ENCODE data around the gene GPC5.

Gene GPC5

GRCh38 chr13:91716436-91717065, 318.1 kb downstream of the GPC5 start:
- Histone ChIP-seq H3K9me3 (ENCODE audit: control insufficient read depth, insufficient read depth, low read length) (no peaks in the 10 kb centered on the region), H3K36me3 (ENCODE audit: insufficient read depth, low read length) (no peaks in the 10 kb centered on the region), H3K4me1 (ENCODE audit: insufficient read depth, low read length) (peaks cover 12% of the 10 kb centered on the region), H3K9ac (ENCODE audit: low read depth, low read length) (no peak overlapping the region)

GRCh38 chr13:91719033-91719432, 320.6 kb downstream of the GPC5 start:
- H3K36me3 ChIP-seq (ENCODE audit: insufficient read depth, low read length), result no peaks in the 10 kb centered on the region
- H3K9me3 ChIP-seq (ENCODE audit: control insufficient read depth, insufficient read depth, low read length), result no peaks in the 10 kb centered on the region
- H3K9ac ChIP-seq (ENCODE audit: low read depth, low read length), result no peak overlapping the region
- H3K4me1 ChIP-seq (ENCODE audit: insufficient read depth, low read length), result peaks cover 12% of the 10 kb centered on the region

GRCh38 chr13:91721413-91721812, 323.0 kb downstream of the GPC5 start:
- Histone ChIP-seq H3K9ac (ENCODE audit: low read depth, low read length) (no peak overlapping the region), H3K36me3 (ENCODE audit: insufficient read depth, low read length) (no peaks in the 10 kb centered on the region), H3K4me1 (ENCODE audit: insufficient read depth, low read length) (peaks cover 12% of the 10 kb centered on the region), H3K9me3 (ENCODE audit: control insufficient read depth, insufficient read depth, low read length) (no peaks in the 10 kb centered on the region)

- Histone ChIP-seq H3K9me3 (ENCODE audit: control insufficient read depth, insufficient read depth, low read length) (no peaks in the 10 kb centered on the region), H3K4me1 (ENCODE audit: insufficient read depth, low read length) (peaks cover 12% of the 10 kb centered on the region), H3K9ac (ENCODE audit: low read depth, low read length) (no peak overlapping the region), H3K36me3 (ENCODE audit: insufficient read depth, low read length) (no peaks in the 10 kb centered on the region)
Observed at GRCh38 chr13:91722267-91722884, 324.0 kb downstream of the GPC5 start.

GRCh38 chr13:91724591-91724990, 326.2 kb downstream of the GPC5 start:
- H3K9me3 ChIP-seq (ENCODE audit: control insufficient read depth, insufficient read depth, low read length), result no peaks in the 10 kb centered on the region
- no peaks in the 10 kb centered on the region for H3K4me1 ChIP-seq (ENCODE audit: insufficient read depth, low read length)
- no peak overlapping the region for H3K9ac ChIP-seq (ENCODE audit: low read depth, low read length)
- H3K36me3 ChIP-seq (ENCODE audit: insufficient read depth, low read length), result no peaks in the 10 kb centered on the region

- Histone ChIP-seq H3K36me3 (ENCODE audit: insufficient read depth, low read length) (no peaks in the 10 kb centered on the region), H3K4me1 (ENCODE audit: insufficient read depth, low read length) (no peaks in the 10 kb centered on the region), H3K9me3 (ENCODE audit: control insufficient read depth, insufficient read depth, low read length) (no peaks in the 10 kb centered on the region), H3K9ac (ENCODE audit: low read depth, low read length) (no peak overlapping the region)
Observed at GRCh38 chr13:91725646-91726045, 327.2 kb downstream of the GPC5 start.

GRCh38 chr13:91726671-91727070, 328.2 kb downstream of the GPC5 start:
- no peaks in the 10 kb centered on the region for H3K36me3 ChIP-seq (ENCODE audit: insufficient read depth, low read length)
- H3K9ac ChIP-seq (ENCODE audit: low read depth, low read length), result no peak overlapping the region
- H3K4me1 ChIP-seq (ENCODE audit: insufficient read depth, low read length), result no peaks in the 10 kb centered on the region
- H3K9me3 ChIP-seq (ENCODE audit: control insufficient read depth, insufficient read depth, low read length), result no peaks in the 10 kb centered on the region

GRCh38 chr13:91729859-91730258, 331.4 kb downstream of the GPC5 start:
- no peaks in the 10 kb centered on the region for H3K4me1 ChIP-seq (ENCODE audit: insufficient read depth, low read length)
- no peaks in the 10 kb centered on the region for H3K36me3 ChIP-seq (ENCODE audit: insufficient read depth, low read length)
- H3K9me3 ChIP-seq (ENCODE audit: control insufficient read depth, insufficient read depth, low read length), result no peaks in the 10 kb centered on the region
- H3K9ac ChIP-seq (ENCODE audit: low read depth, low read length), result no peak overlapping the region

GRCh38 chr13:91739751-91740150, 341.3 kb downstream of the GPC5 start:
- no peaks in the 10 kb centered on the region for H3K36me3 ChIP-seq (ENCODE audit: insufficient read depth, low read length)
- no peaks in the 10 kb centered on the region for H3K9me3 ChIP-seq (ENCODE audit: control insufficient read depth, insufficient read depth, low read length)
- no peak overlapping the region for H3K9ac ChIP-seq (ENCODE audit: low read depth, low read length)
- no peaks in the 10 kb centered on the region; the same call in 1 of the 2 replicates for H3K4me1 ChIP-seq (ENCODE audit: insufficient read depth, low read length)

- Histone ChIP-seq H3K36me3 (ENCODE audit: insufficient read depth, low read length) (no peaks in the 10 kb centered on the region), H3K9me3 (ENCODE audit: control insufficient read depth, insufficient read depth, low read length) (no peaks in the 10 kb centered on the region), H3K9ac (ENCODE audit: low read depth, low read length) (no peak overlapping the region), H3K4me1 (ENCODE audit: insufficient read depth, low read length) (no peaks in the 10 kb centered on the region; the same call in 1 of the 2 replicates)
Observed at GRCh38 chr13:91740756-91741155, 342.3 kb downstream of the GPC5 start.

GRCh38 chr13:91741925-91742324, 343.5 kb downstream of the GPC5 start:
- Histone ChIP-seq H3K36me3 (ENCODE audit: insufficient read depth, low read length) (no peaks in the 10 kb centered on the region), H3K9ac (ENCODE audit: low read depth, low read length) (no peak overlapping the region), H3K9me3 (ENCODE audit: control insufficient read depth, insufficient read depth, low read length) (no peaks in the 10 kb centered on the region)

GRCh38 chr13:91744284-91744683, 345.9 kb downstream of the GPC5 start:
- Histone ChIP-seq H3K36me3 (ENCODE audit: insufficient read depth, low read length) (no peaks in the 10 kb centered on the region), H3K4me1 (ENCODE audit: insufficient read depth, low read length) (no peaks in the 10 kb centered on the region; the same call in 1 of the 2 replicates), H3K9me3 (ENCODE audit: control insufficient read depth, insufficient read depth, low read length) (no peaks in the 10 kb centered on the region), H3K9ac (ENCODE audit: low read depth, low read length) (no peak overlapping the region)

More at GRCh38 chr13:91741925-91742324, 343.5 kb downstream of the GPC5 start:
- no peaks in the 10 kb centered on the region; the same call in 1 of the 2 replicates for H3K4me1 ChIP-seq (ENCODE audit: insufficient read depth, low read length)

- Histone ChIP-seq H3K4me1 (ENCODE audit: insufficient read depth, low read length) (no peaks in the 10 kb centered on the region; the same call in 1 of the 2 replicates), H3K9ac (ENCODE audit: low read depth, low read length) (no peak overlapping the region), H3K9me3 (ENCODE audit: control insufficient read depth, insufficient read depth, low read length) (no peaks in the 10 kb centered on the region), H3K36me3 (ENCODE audit: insufficient read depth, low read length) (no peaks in the 10 kb centered on the region)
Observed at GRCh38 chr13:91745967-91746366, 347.5 kb downstream of the GPC5 start.

GRCh38 chr13:91747186-91747585, 348.8 kb downstream of the GPC5 start:
- Histone ChIP-seq H3K36me3 (ENCODE audit: insufficient read depth, low read length) (no peaks in the 10 kb centered on the region), H3K9ac (ENCODE audit: low read depth, low read length) (no peak overlapping the region), H3K9me3 (ENCODE audit: control insufficient read depth, insufficient read depth, low read length) (no peaks in the 10 kb centered on the region), H3K4me1 (ENCODE audit: insufficient read depth, low read length) (no peaks in the 10 kb centered on the region)

- H3K4me1 ChIP-seq (ENCODE audit: insufficient read depth, low read length), result no peaks in the 10 kb centered on the region
Observed at GRCh38 chr13:91748416-91749089, 350.1 kb downstream of the GPC5 start.

More at GRCh38 chr13:91748416-91749089, 350.1 kb downstream of the GPC5 start:
- Histone ChIP-seq H3K9ac (ENCODE audit: low read depth, low read length) (no peak overlapping the region), H3K9me3 (ENCODE audit: control insufficient read depth, insufficient read depth, low read length) (no peaks in the 10 kb centered on the region), H3K36me3 (ENCODE audit: insufficient read depth, low read length) (no peaks in the 10 kb centered on the region)
